ENCODE measurements around the gene CAMK4.

- no peak for TF ChIP-seq CREM (CRISPR knock-in tag; IDR thresholded peaks at IDR 0.05)
- TF ChIP-seq MLX (CRISPR knock-in tag; IDR thresholded peaks at IDR 0.05), result no peak
- no peak for TF ChIP-seq ZNF416 (CRISPR knock-in tag; IDR thresholded peaks at IDR 0.05)
- TF ChIP-seq CREB1 (CRISPR knock-in tag; IDR thresholded peaks at IDR 0.05), result no peak
- TF ChIP-seq CTCF (IDR thresholded peaks at IDR 0.05), result no peak
- TF ChIP-seq RELA (CRISPR knock-in tag; IDR thresholded peaks at IDR 0.05; ENCODE audit: borderline replicate concordance), result no peak
- TF ChIP-seq NR2C2 (CRISPR knock-in tag; IDR thresholded peaks at IDR 0.05), result no peak
- no peak for TF ChIP-seq NFE2L1 (CRISPR knock-in tag; IDR thresholded peaks at IDR 0.05)
- no peak for TF ChIP-seq EMX1 (CRISPR knock-in tag; IDR thresholded peaks at IDR 0.05)
- TF ChIP-seq, protein P1, sequence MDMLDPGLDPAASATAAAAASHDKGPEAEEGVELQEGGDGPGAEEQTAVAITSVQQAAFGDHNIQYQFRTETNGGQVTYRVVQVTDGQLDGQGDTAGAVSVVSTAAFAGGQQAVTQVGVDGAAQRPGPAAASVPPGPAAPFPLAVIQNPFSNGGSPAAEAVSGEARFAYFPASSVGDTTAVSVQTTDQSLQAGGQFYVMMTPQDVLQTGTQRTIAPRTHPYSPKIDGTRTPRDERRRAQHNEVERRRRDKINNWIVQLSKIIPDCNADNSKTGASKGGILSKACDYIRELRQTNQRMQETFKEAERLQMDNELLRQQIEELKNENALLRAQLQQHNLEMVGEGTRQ (CRISPR knock-in tag; IDR thresholded peaks at IDR 0.05), result no peak
- TF ChIP-seq ETV6 (CRISPR knock-in tag; IDR thresholded peaks at IDR 0.05), result no peak
- TF ChIP-seq ATF1 (CRISPR knock-in tag; IDR thresholded peaks at IDR 0.05), result no peak
Measured at GRCh38 chr5:111377306-111377705, 153.1 kb downstream of the CAMK4 start.
